H9 (cell line): ENCODE measurements around the gene NR1H4. TPM values are rescaled to one million over a fixed set of nuclear protein-coding genes. Genes with fewer than 3 reads are reported as not detected.

Experiments used
- DNase-seq: peaks from one replicate; pipeline ENCODE4 v3.0.0-alpha.2; 2017
- H2AFZ ChIP-seq: one replicate; pipeline ENCODE4 v1.6.1; 2013; ENCODE audit warnings: mild to moderate bottlenecking, low read length, control low read depth, moderate library complexity
- H2AK5ac ChIP-seq: 2 replicates; pipeline ENCODE4 v1.6.1; 2013; ENCODE audit warnings: low read length, control low read depth, mixed read lengths; ENCODE audit not compliant: insufficient read length
- H2BK120ac ChIP-seq: one replicate; pipeline ENCODE4 v1.6.1; 2013; ENCODE audit warnings: low read depth, mild to moderate bottlenecking, low read length, control low read depth, inconsistent platforms; ENCODE audit not compliant: poor library complexity, severe bottlenecking
- H2BK12ac ChIP-seq: 2 replicates; pipeline ENCODE4 v1.6.1; 2013; ENCODE audit warnings: low read length, control low read depth, mixed read lengths, low read depth; ENCODE audit not compliant: insufficient read length
- H2BK15ac ChIP-seq: 2 replicates; pipeline ENCODE4 v1.6.1; 2013; ENCODE audit warnings: low read depth, low read length, control low read depth
- H2BK20ac ChIP-seq: one replicate; pipeline ENCODE4 v1.6.1; 2013; ENCODE audit warnings: low read depth, mild to moderate bottlenecking, low read length, control low read depth, inconsistent platforms; ENCODE audit not compliant: poor library complexity, severe bottlenecking
- H2BK5ac ChIP-seq: 2 replicates; pipeline ENCODE4 v1.6.1; 2013; ENCODE audit warnings: low read length, control low read depth, mixed read lengths; ENCODE audit not compliant: insufficient read length
- H3K14ac ChIP-seq: 2 replicates; pipeline ENCODE4 v1.6.1; 2013; ENCODE audit warnings: low read length, control low read depth; ENCODE audit not compliant: insufficient read depth
- H3K18ac ChIP-seq: 2 replicates; pipeline ENCODE4 v1.6.1; 2013; ENCODE audit warnings: low read depth, mild to moderate bottlenecking, mixed read lengths, low read length, control low read depth; ENCODE audit not compliant: insufficient read length
- H3K23ac ChIP-seq: 2 replicates; pipeline ENCODE4 v1.6.1; 2013; ENCODE audit warnings: low read length, control low read depth, mixed read lengths, low read depth; ENCODE audit not compliant: insufficient read length
- H3K23me2 ChIP-seq: 2 replicates; pipeline ENCODE4 v1.6.1; 2013; ENCODE audit warnings: low read depth, mild to moderate bottlenecking, mixed read lengths, low read length, control low read depth; ENCODE audit not compliant: insufficient read length, poor library complexity, severe bottlenecking
- H3K27ac ChIP-seq: 2 replicates; pipeline ENCODE4 v1.5.1; 2013; ENCODE audit warnings: low read length, control low read depth, mixed read lengths, low read depth; ENCODE audit not compliant: insufficient read length
- H3K27me3 ChIP-seq: 2 replicates; pipeline ENCODE4 v1.6.1; 2013; ENCODE audit warnings: low read length, control low read depth, inconsistent platforms; ENCODE audit not compliant: insufficient read depth
- H3K4ac ChIP-seq: 2 replicates; pipeline ENCODE4 v1.6.1; 2013; ENCODE audit warnings: low read depth, mild to moderate bottlenecking, control low read depth, inconsistent platforms, low read length, moderate library complexity
- H3K4me1 ChIP-seq: 2 replicates; pipeline ENCODE4 v1.6.1; 2013; ENCODE audit warnings: low read length, control low read depth, inconsistent platforms; ENCODE audit not compliant: insufficient read depth
- H3K4me2 ChIP-seq: 2 replicates; pipeline ENCODE4 v1.6.1; 2013; ENCODE audit warnings: low read length, control low read depth, mixed read lengths; ENCODE audit not compliant: insufficient read length, insufficient read depth
- H3K56ac ChIP-seq: 2 replicates; pipeline ENCODE4 v1.6.1; 2013; ENCODE audit warnings: low read depth, mild to moderate bottlenecking, mixed read lengths, low read length, control low read depth; ENCODE audit not compliant: insufficient read length
- H3K79me1 ChIP-seq: 2 replicates; pipeline ENCODE4 v1.6.1; 2013; ENCODE audit warnings: low read depth, mild to moderate bottlenecking, moderate library complexity, low read length, control low read depth, inconsistent platforms; ENCODE audit not compliant: insufficient read depth, poor library complexity, severe bottlenecking
- H3K79me2 ChIP-seq: 2 replicates; pipeline ENCODE4 v1.6.1; 2013; ENCODE audit warnings: low read length, control low read depth, inconsistent platforms; ENCODE audit not compliant: insufficient read depth
- H3K9ac ChIP-seq: 2 replicates; pipeline ENCODE4 v1.6.1; 2013; ENCODE audit warnings: low read length, control low read depth, mixed read lengths; ENCODE audit not compliant: insufficient read length; ENCODE audit errors: extremely low read depth
- H3K9me3 ChIP-seq: one replicate; pipeline ENCODE4 v1.6.1; 2013; ENCODE audit warnings: low read depth, low read length, inconsistent platforms; ENCODE audit not compliant: control insufficient read depth
- H3T11ph ChIP-seq: one replicate; pipeline ENCODE4 v1.6.1; 2013; ENCODE audit warnings: mild to moderate bottlenecking, low read length, control low read depth, inconsistent platforms
- H4K20me1 ChIP-seq: one replicate; pipeline ENCODE4 v1.6.1; 2013; ENCODE audit not compliant: control insufficient read depth, insufficient read length, insufficient read depth
- H4K5ac ChIP-seq: 2 replicates; pipeline ENCODE4 v1.6.1; 2013; ENCODE audit warnings: low read depth, mild to moderate bottlenecking, mixed read lengths, low read length, control low read depth; ENCODE audit not compliant: insufficient read length
- H4K8ac ChIP-seq: replicated peaks from 2 replicates; pipeline ENCODE4 v1.6.1; 2013; ENCODE audit warnings: low read length, control low read depth, mixed read lengths, low read depth; ENCODE audit not compliant: insufficient read length
- H4K91ac ChIP-seq: 2 replicates; pipeline ENCODE4 v1.6.1; 2013; ENCODE audit warnings: low read depth, mild to moderate bottlenecking, moderate library complexity, mixed read lengths, low read length, control low read depth; ENCODE audit not compliant: insufficient read length
- H3K27ac Mint-ChIP-seq, 3 experiments: 2 replicates in 2 of 3; 3 replicates in 1 of 3; pipeline ENCODE4 v1.8.0; 2020 to 2021; ENCODE audit warnings: mixed read lengths in 3 of 3, mild to moderate bottlenecking in 1 of 3, moderate library complexity in 1 of 3
- H3K27me3 Mint-ChIP-seq: 2 replicates; pipeline ENCODE4 v1.8.0; 2021; ENCODE audit warnings: low read depth, mild to moderate bottlenecking, moderate library complexity, mixed read lengths
- H3K36me3 Mint-ChIP-seq, 3 experiments: 2 replicates in 2 of 3; 3 replicates in 1 of 3; pipeline ENCODE4 v1.8.0; 2020 to 2021; ENCODE audit warnings: low read depth in 3 of 3, mixed read lengths in 3 of 3; ENCODE audit not compliant: insufficient read depth in 1 of 3
- H3K4me1 Mint-ChIP-seq, 2 experiments: 2 replicates each; pipeline ENCODE4 v1.8.0; 2020; ENCODE audit warnings: mixed read lengths in 2 of 2
- H3K4me3 Mint-ChIP-seq, 2 experiments: 2 replicates in 1 of 2; 3 replicates in 1 of 2; pipeline ENCODE4 v1.8.0; 2020 to 2021; ENCODE audit warnings: mild to moderate bottlenecking in 2 of 2, mixed read lengths in 2 of 2, moderate library complexity in 1 of 2
- H3K9me3 Mint-ChIP-seq, 2 experiments: 2 replicates in 1 of 2; 3 replicates in 1 of 2; pipeline ENCODE4 v1.8.0; 2020; ENCODE audit warnings: mild to moderate bottlenecking in 2 of 2, mixed read lengths in 2 of 2, moderate library complexity in 1 of 2
- CTCF ChIP-seq: fragments of 200-600 bp; sonication (generic); conservative IDR thresholded peaks from 3 replicates; pipeline ENCODE4 v1.8.0; 2021; ENCODE audit warnings: antibody characterized with exemption, mild to moderate bottlenecking
- WGBS: extraction: QIAGEN DNeasy Blood & Tissue Kit; methylation state at CpG from one replicate; pipeline ENCODE4 v1.1.7; 2013; ENCODE audit warnings: missing lambda C conversion rate, low lambda C conversion rate, mixed read lengths; ENCODE audit not compliant: insufficient read length; ENCODE audit errors: extremely low coverage; 5-methylcytosine and 5-hydroxymethylcytosine counted together
- total RNA-seq: library from RNA; stranded (reverse); gene quantifications from 2 replicates; pipeline ENCODE4 v1.2.1, GENCODE V29; 2021

Gene NR1H4
- total RNA-seq, 1 experiment from 2014 or later: not detected

- no peak overlapping the region for H2BK15ac ChIP-seq
- no peak overlapping the region for H2BK120ac ChIP-seq
- H3K9ac ChIP-seq: no peak overlapping the region
- H3K4me1 ChIP-seq: no peaks in the 10 kb centered on the region
- H3K27me3 ChIP-seq: no peaks in the 10 kb centered on the region
- H3K4me2 ChIP-seq: no peak overlapping the region
- H3K23ac ChIP-seq: no peak overlapping the region
- H3K4ac ChIP-seq: no peak overlapping the region
- H3K27ac ChIP-seq: no peak overlapping the region
- H3K79me1 ChIP-seq: no peaks in the 10 kb centered on the region
- H2AK5ac ChIP-seq: no peak overlapping the region
- H2BK12ac ChIP-seq: no peak overlapping the region
- no peak overlapping the region for H2AFZ ChIP-seq
- no peak overlapping the region for H3K4me3 Mint-ChIP-seq
- no peak overlapping the region for H4K91ac ChIP-seq
- no peak overlapping the region for H3K14ac ChIP-seq
- H3K27ac Mint-ChIP-seq: no peak overlapping the region; a peak in 1 of 7 replicates
- H3K79me2 ChIP-seq: no peaks in the 10 kb centered on the region
- H3K4me1 Mint-ChIP-seq: no peaks in the 10 kb centered on the region
- H3K9me3 Mint-ChIP-seq: no peaks in the 10 kb centered on the region
- no peak for DNase-seq
- no peaks in the 10 kb centered on the region for H3K27me3 Mint-ChIP-seq
- no peaks in the 10 kb centered on the region for H3K9me3 ChIP-seq
- no peak overlapping the region for H4K8ac ChIP-seq
- no peak overlapping the region for H4K5ac ChIP-seq
- no peak overlapping the region for H3K18ac ChIP-seq
- no peaks in the 10 kb centered on the region for H3K36me3 Mint-ChIP-seq
- H3K56ac ChIP-seq: no peak overlapping the region
- no peak overlapping the region for H2BK20ac ChIP-seq
- no peaks in the 10 kb centered on the region for H4K20me1 ChIP-seq
- no peak overlapping the region for H3T11ph ChIP-seq
- no CpG with 5 or more reads among the region's 1 CpG for WGBS
- no peak overlapping the region for H2BK5ac ChIP-seq
- TF ChIP-seq CTCF: no peak
- no peaks in the 10 kb centered on the region for H3K23me2 ChIP-seq
Observed at GRCh38 chr12:100545092-100545491, 71.4 kb downstream of the NR1H4 start.
